ENCODE results near the gene USH2A. TPM values are rescaled to one million over a fixed set of nuclear protein-coding genes. Genes with fewer than 3 reads are reported as not detected.

The USH2A gene
- total and polyA plus RNA-seq, 2 experiments from 2014 or later = under 0.01 to 0.01 TPM

GRCh38 chr1:215932558-215932957, 490.7 kb downstream of the USH2A start:
- 73 to 74% methylated on average over 3 of the region's 3 CpGs for WGBS, 2 experiments (ENCODE audit: low coverage in 1 of 2, low lambda C conversion rate in 2 of 2, missing lambda C conversion rate in 2 of 2)
- no peaks in the 10 kb centered on the region for H3K79me2 ChIP-seq (ENCODE audit: insufficient read depth)
- no peak overlapping the region for H3K4me3 ChIP-seq
- H3K36me3 ChIP-seq (ENCODE audit: low read depth) = no peaks in the 10 kb centered on the region
- TF ChIP-seq EZH2 (IDR thresholded peaks at IDR 0.05; ENCODE audit: insufficient read depth, poor library complexity, severe bottlenecking) = no peak
- TF ChIP-seq EZH2phosphoT487 (IDR thresholded peaks at IDR 0.05; ENCODE audit: insufficient read depth, low read depth) = no peak
- peak overlapping the region; percentile 25; the same call in 1 of the 2 replicates for H2AFZ ChIP-seq
- peaks cover 10% of the 10 kb centered on the region for H3K4me1 ChIP-seq (ENCODE audit: insufficient read depth)
- peaks cover 14% of the 10 kb centered on the region; the same call in 1 of the 2 replicates for H3K27me3 ChIP-seq (replicated peaks; ENCODE audit: insufficient read depth)
- H3K27ac ChIP-seq = no peak overlapping the region
- no peak overlapping the region for H3K9ac ChIP-seq
- no peaks in the 10 kb centered on the region for H3K9me3 ChIP-seq (ENCODE audit: low read depth)
- no peak for DNase-seq
- H4K20me1 ChIP-seq (ENCODE audit: insufficient read depth) = no peaks in the 10 kb centered on the region
- no peaks in the 10 kb centered on the region for H3K9me2 ChIP-seq (ENCODE audit: insufficient read depth)
- no peak overlapping the region for H3K4me2 ChIP-seq (ENCODE audit: unreplicated experiment)
- no peaks in the 10 kb centered on the region for H3F3A ChIP-seq (ENCODE audit: insufficient read depth)
- in situ Hi-C loops (cut with MboI) = no loop called here

- H2AFZ ChIP-seq = no peak overlapping the region
- H3K79me2 ChIP-seq (ENCODE audit: insufficient read depth) = no peaks in the 10 kb centered on the region
- 68 to 71% methylated on average over 12 of the region's 12 CpGs for WGBS, 2 experiments (ENCODE audit: low coverage in 1 of 2, low lambda C conversion rate in 2 of 2, missing lambda C conversion rate in 2 of 2)
- 0 out of 2 replicates have a peak, but pooled peaks cover 5% of the 10 kb centered on the region for H3K27me3 ChIP-seq (replicated peaks; ENCODE audit: insufficient read depth)
- no peak overlapping the region for H3K4me3 ChIP-seq
- H3K27ac ChIP-seq = no peak overlapping the region
- DNase-seq = no peak
- no peak overlapping the region for H3K4me2 ChIP-seq (ENCODE audit: unreplicated experiment)
- no peak overlapping the region for H3K9ac ChIP-seq
- H3K9me2 ChIP-seq (ENCODE audit: insufficient read depth) = no peaks in the 10 kb centered on the region
- no peaks in the 10 kb centered on the region for H4K20me1 ChIP-seq (ENCODE audit: insufficient read depth)
- no peak for TF ChIP-seq EZH2phosphoT487 (IDR thresholded peaks at IDR 0.05; ENCODE audit: insufficient read depth, low read depth)
- no peaks in the 10 kb centered on the region for H3K36me3 ChIP-seq (ENCODE audit: low read depth)
- peaks cover 1% of the 10 kb centered on the region for H3K4me1 ChIP-seq (ENCODE audit: insufficient read depth)
- no peaks in the 10 kb centered on the region for H3F3A ChIP-seq (ENCODE audit: insufficient read depth)
- in situ Hi-C loops (cut with MboI) = no loop called here
- H3K9me3 ChIP-seq (ENCODE audit: low read depth) = no peaks in the 10 kb centered on the region
These were observed 496.6 kb downstream of the USH2A start for GRCh38 chr1:215926670-215927069.

GRCh38 chr1:215923129-215923824, 500.0 kb downstream of the USH2A start:
- H3F3A ChIP-seq (ENCODE audit: insufficient read depth) = no peaks in the 10 kb centered on the region
- H3K27me3 ChIP-seq (replicated peaks; ENCODE audit: insufficient read depth) = 0 out of 2 replicates have a peak, but pooled peaks cover 11% of the 10 kb centered on the region
- H3K4me3 ChIP-seq = no peak overlapping the region
- H3K4me2 ChIP-seq (ENCODE audit: unreplicated experiment) = no peak overlapping the region
- no peaks in the 10 kb centered on the region for H3K36me3 ChIP-seq (ENCODE audit: low read depth)
- H3K9me2 ChIP-seq (ENCODE audit: insufficient read depth) = no peaks in the 10 kb centered on the region
- 15 to 23% methylated on average over 3 of the region's 3 CpGs for WGBS, 2 experiments (ENCODE audit: low coverage in 1 of 2, low lambda C conversion rate in 2 of 2, missing lambda C conversion rate in 2 of 2)
- DNase-seq = no peak
- H3K4me1 ChIP-seq (ENCODE audit: insufficient read depth) = no peaks in the 10 kb centered on the region
- no peak overlapping the region for H2AFZ ChIP-seq
- no peaks in the 10 kb centered on the region for H3K79me2 ChIP-seq (ENCODE audit: insufficient read depth)
- in situ Hi-C loops (cut with MboI) = no loop called here
- no peaks in the 10 kb centered on the region for H4K20me1 ChIP-seq (ENCODE audit: insufficient read depth)
- H3K9ac ChIP-seq = no peak overlapping the region
- H3K27ac ChIP-seq = no peak overlapping the region
- TF ChIP-seq EZH2phosphoT487 (IDR thresholded peaks at IDR 0.05; ENCODE audit: insufficient read depth, low read depth) (no peak), EZH2 (IDR thresholded peaks at IDR 0.05; ENCODE audit: insufficient read depth, poor library complexity, severe bottlenecking) (no peak)
- no peaks in the 10 kb centered on the region for H3K9me3 ChIP-seq (ENCODE audit: low read depth)

GRCh38 chr1:215911406-215911968, 511.8 kb downstream of the USH2A start:
- WGBS, 2 experiments (ENCODE audit: low coverage in 1 of 2, low lambda C conversion rate in 2 of 2, missing lambda C conversion rate in 2 of 2) = 17 to 24% methylated on average over 1 of the region's 1 CpG

More at GRCh38 chr1:215911406-215911968, 511.8 kb downstream of the USH2A start:
- H3K4me2 ChIP-seq (ENCODE audit: unreplicated experiment) = no peak overlapping the region
- TF ChIP-seq EZH2phosphoT487 (IDR thresholded peaks at IDR 0.05; ENCODE audit: insufficient read depth, low read depth) = no peak
- TF ChIP-seq EZH2 (IDR thresholded peaks at IDR 0.05; ENCODE audit: insufficient read depth, poor library complexity, severe bottlenecking) = no peak
- H3K36me3 ChIP-seq (ENCODE audit: low read depth) = no peaks in the 10 kb centered on the region
- no peak overlapping the region for H3K9ac ChIP-seq
- H3K9me2 ChIP-seq (ENCODE audit: insufficient read depth) = no peaks in the 10 kb centered on the region
- no peaks in the 10 kb centered on the region for H3F3A ChIP-seq (ENCODE audit: insufficient read depth)
- no peak overlapping the region for H3K4me3 ChIP-seq
- H4K20me1 ChIP-seq (ENCODE audit: insufficient read depth) = no peaks in the 10 kb centered on the region
- in situ Hi-C loops (cut with MboI) = no loop called here
- H3K9me3 ChIP-seq (ENCODE audit: low read depth) = no peaks in the 10 kb centered on the region
- no peaks in the 10 kb centered on the region for H3K79me2 ChIP-seq (ENCODE audit: insufficient read depth)
- no peak overlapping the region for H2AFZ ChIP-seq
- no peak overlapping the region for H3K27ac ChIP-seq
- no peaks in the 10 kb centered on the region for H3K27me3 ChIP-seq (replicated peaks; ENCODE audit: insufficient read depth)
- peak; percentile 45 for DNase-seq
- H3K4me1 ChIP-seq (ENCODE audit: insufficient read depth) = peaks cover 4% of the 10 kb centered on the region

All from GM23248 (cell line).